GM23338 (cell line): ENCODE data around the gene EML4. TPM values are rescaled to one million over a fixed set of nuclear protein-coding genes. Genes with fewer than 3 reads are reported as not detected.

Experiments used
- ATAC-seq: fragments of 200-7000 bp; cut with Tn5 transposase; 3 replicates; pipeline ENCODE4 v1.9.1; 2020
- DNase-seq: peaks from one replicate; pipeline ENCODE4 v3.0.0-alpha.2; 2015; ENCODE audit warnings: low spot score
- H2AFZ ChIP-seq: fragments of 200-600 bp; sonication (generic); 2 replicates; pipeline ENCODE4 v1.8.0; 2016; ENCODE audit warnings: antibody characterized with exemption, mild to moderate bottlenecking, moderate library complexity
- H3F3A ChIP-seq: fragments of 200-600 bp; sonication (generic); replicated peaks from 2 replicates; pipeline ENCODE4 v1.8.0; 2017; ENCODE audit warnings: antibody characterized with exemption, mixed run types, low read depth
- H3K27ac ChIP-seq: fragments of 200-600 bp; sonication (generic); 2 replicates; pipeline ENCODE4 v1.6.1; 2016; ENCODE audit warnings: low read depth
- H3K27me3 ChIP-seq: fragments of 200-600 bp; sonication (generic); 2 replicates; pipeline ENCODE4 v1.8.0; 2016; ENCODE audit warnings: mild to moderate bottlenecking, mixed run types, moderate library complexity; ENCODE audit not compliant: insufficient read depth
- H3K36me3 ChIP-seq: fragments of 200-600 bp; sonication (generic); 2 replicates; pipeline ENCODE4 v1.8.0; 2016; ENCODE audit warnings: mild to moderate bottlenecking; ENCODE audit not compliant: insufficient read depth
- H3K4me1 ChIP-seq: fragments of 200-600 bp; sonication (generic); 2 replicates; pipeline ENCODE4 v1.8.0; 2016; ENCODE audit warnings: mild to moderate bottlenecking, moderate library complexity; ENCODE audit not compliant: insufficient read depth
- H3K4me2 ChIP-seq: fragments of 200-600 bp; sonication (generic); 2 replicates; pipeline ENCODE4 v1.7.1; 2017; ENCODE audit warnings: mixed run types
- H3K4me3 ChIP-seq: fragments of 200-600 bp; sonication (generic); 2 replicates; pipeline ENCODE4 v1.6.1; 2016; ENCODE audit warnings: mixed run types
- H3K79me2 ChIP-seq: fragments of 200-600 bp; sonication (generic); replicated peaks from 2 replicates; pipeline ENCODE4 v1.8.0; 2017; ENCODE audit warnings: mild to moderate bottlenecking; ENCODE audit not compliant: insufficient read depth
- H3K9me2 ChIP-seq: fragments of 200-600 bp; sonication (generic); 2 replicates; pipeline ENCODE4 v1.8.0; 2017; ENCODE audit not compliant: insufficient read depth
- H4K20me1 ChIP-seq: fragments of 200-600 bp; sonication (generic); replicated peaks from 2 replicates; pipeline ENCODE4 v1.8.0; 2017; ENCODE audit warnings: mild to moderate bottlenecking; ENCODE audit not compliant: insufficient read depth
- H3K27ac Mint-ChIP-seq: 2 replicates; pipeline ENCODE4 v1.8.0; 2020; ENCODE audit warnings: inconsistent platforms, mild to moderate bottlenecking, moderate library complexity, mixed read lengths
- H3K27me3 Mint-ChIP-seq: 3 replicates; pipeline ENCODE4 v1.8.0; 2022; ENCODE audit warnings: low read depth, mild to moderate bottlenecking, moderate library complexity, mixed read lengths, inconsistent platforms; ENCODE audit not compliant: insufficient read depth, poor library complexity
- H3K36me3 Mint-ChIP-seq: 3 replicates; pipeline ENCODE4 v1.8.0; 2021; ENCODE audit warnings: low read depth, mild to moderate bottlenecking, inconsistent platforms, moderate library complexity, mixed read lengths
- H3K4me1 Mint-ChIP-seq: 3 replicates; pipeline ENCODE4 v1.8.0; 2020; ENCODE audit warnings: mild to moderate bottlenecking, inconsistent platforms, mixed read lengths
- H3K4me3 Mint-ChIP-seq: 3 replicates; pipeline ENCODE4 v1.8.0; 2021; ENCODE audit warnings: moderate library complexity, mild to moderate bottlenecking, inconsistent platforms, mixed read lengths
- H3K9me3 Mint-ChIP-seq: 3 replicates; pipeline ENCODE4 v1.8.0; 2020; ENCODE audit warnings: moderate library complexity, mild to moderate bottlenecking, inconsistent platforms, mixed read lengths
- CREB1 ChIP-seq: fragments of 250-450 bp; sonication (Bioruptor Pico); IDR thresholded peaks from 2 replicates; pipeline ENCODE4 v1.5.0; 2020; ENCODE audit warnings: low read depth, mild to moderate bottlenecking, moderate library complexity
- CTCF ChIP-seq, 2 experiments: fragments of 200-600 bp in 1 of 2; sonication (generic) in 1 of 2; conservative IDR thresholded peaks; 2 replicates each; pipeline versions ENCODE4 v1.5.1 to v1.6.1; 2016 to 2017; ENCODE audit warnings: antibody characterized with exemption in 2 of 2, low read depth in 2 of 2, mild to moderate bottlenecking in 2 of 2, moderate library complexity in 1 of 2
- ETS1 ChIP-seq: IDR thresholded peaks from 2 replicates; pipeline ENCODE4 v1.6.1; 2016; ENCODE audit warnings: antibody characterized with exemption
- EZH2 ChIP-seq: fragments of 200-600 bp; sonication (generic); IDR thresholded peaks from one replicate; pipeline ENCODE4 v1.8.0; 2017; ENCODE audit warnings: antibody characterized with exemption, mild to moderate bottlenecking, low read depth; ENCODE audit not compliant: unreplicated experiment
- EZH2phosphoT487 ChIP-seq: fragments of 200-600 bp; sonication (generic); IDR thresholded peaks from one replicate; pipeline ENCODE4 v1.8.1; 2018; ENCODE audit warnings: antibody characterized with exemption; ENCODE audit not compliant: unreplicated experiment
- JUNB ChIP-seq: IDR thresholded peaks from one replicate; pipeline ENCODE4 v1.6.1; 2016; ENCODE audit warnings: antibody characterized with exemption; ENCODE audit not compliant: unreplicated experiment
- NANOG ChIP-seq: IDR thresholded peaks from 2 replicates; pipeline ENCODE4 v1.6.1; 2016; ENCODE audit warnings: antibody characterized with exemption, borderline replicate concordance
- POLR2AphosphoS5 ChIP-seq: IDR thresholded peaks from 2 replicates; pipeline ENCODE4 v1.6.1; 2016; ENCODE audit warnings: antibody characterized with exemption, low read depth
- REST ChIP-seq: IDR thresholded peaks from one replicate; pipeline ENCODE4 v1.6.1; 2018; ENCODE audit warnings: antibody characterized with exemption; ENCODE audit not compliant: unreplicated experiment
- STAT1 ChIP-seq: IDR thresholded peaks from one replicate; pipeline ENCODE4 v1.6.1; 2016; ENCODE audit warnings: antibody characterized with exemption; ENCODE audit not compliant: unreplicated experiment
- ZNF114 ChIP-seq: fragments of 250-450 bp; sonication (Bioruptor Pico); IDR thresholded peaks from 2 replicates; pipeline ENCODE4 v1.5.0; 2020; ENCODE audit warnings: mild to moderate bottlenecking, moderate library complexity
- ZNF331 ChIP-seq: fragments of 250-450 bp; sonication (Bioruptor Pico); IDR thresholded peaks from 2 replicates; pipeline ENCODE4 v1.5.0; 2020; ENCODE audit warnings: low read depth, mild to moderate bottlenecking, moderate library complexity
- ZNF462 ChIP-seq: fragments of 250-450 bp; sonication (Bioruptor Pico); IDR thresholded peaks from 2 replicates; pipeline ENCODE4 v1.5.0; 2020; ENCODE audit warnings: mild to moderate bottlenecking, moderate library complexity
- polyA plus RNA-seq: library from polyadenylated mRNA; unstranded; fragments of >200 nt; fragmentation: Nextera tagmentation; extraction: Ambion mirVana; gene quantifications from 2 replicates; pipeline ENCODE4 v1.2.1, GENCODE V29; 2016
- total RNA-seq: library from RNA; depleted of rRNA; stranded (reverse); fragments of >200 nt; shearing (Covaris generic); gene quantifications from 2 replicates; pipeline ENCODE4 v1.2.3, GENCODE V29; 2014

Gene EML4
- total and polyA plus RNA-seq, 2 experiments from 2014 or later = 65.3 to 115 TPM

- TF ChIP-seq CTCF (conservative IDR thresholded peaks at IDR 0.05; ENCODE audit: low read depth in 2 of 2) (no peak), ZNF114 (CRISPR knock-in tag) (no peak), EZH2 (no peak), EZH2phosphoT487 (no peak), POLR2AphosphoS5 (no peak), NANOG (no peak), ETS1 (no peak), JUNB (no peak), REST (no peak), ZNF331 (CRISPR knock-in tag) (no peak), STAT1 (no peak), ZNF462 (CRISPR knock-in tag) (no peak), CREB1 (CRISPR knock-in tag) (no peak)
- H3K36me3 Mint-ChIP-seq = peaks cover 13% of the 10 kb centered on the region; the same call in 2 of the 3 replicates
Observed at GRCh38 chr2:42309366-42309765, 140.2 kb downstream of the EML4 start.

More at GRCh38 chr2:42309366-42309765, 140.2 kb downstream of the EML4 start:
- Histone ChIP-seq H3K9me2 (no peaks in the 10 kb centered on the region), H3K79me2 (no peaks in the 10 kb centered on the region), H3K4me2 (no peak overlapping the region), H3K27ac (no peak overlapping the region), H3K4me3 (no peak overlapping the region), H4K20me1 (0 out of 2 replicates have a peak, but pooled peaks cover 3% of the 10 kb centered on the region), H3K36me3 (0 out of 2 replicates have a peak, but pooled peaks cover under 1% of the 10 kb centered on the region), H3F3A (no peaks in the 10 kb centered on the region), H3K27me3 (no peaks in the 10 kb centered on the region), H3K4me1 (0 out of 2 replicates have a peak, but pooled peaks cover 4% of the 10 kb centered on the region), H2AFZ (no peak overlapping the region)
- H3K4me1 Mint-ChIP-seq = 0 out of 3 replicates have a peak, but pooled peaks cover 2% of the 10 kb centered on the region
- no peak for ATAC-seq
- H3K27ac Mint-ChIP-seq = no peak overlapping the region
- H3K9me3 Mint-ChIP-seq = no peaks in the 10 kb centered on the region
- H3K27me3 Mint-ChIP-seq = no peaks in the 10 kb centered on the region
- H3K4me3 Mint-ChIP-seq = no peak overlapping the region
- no peak for DNase-seq
